HL-60 (cell line): ENCODE results near the gene PRAMEF5.
"Not testable (repeated sequence)": the region's sequence is repeated elsewhere in the genome, so short reads cannot be mapped to it uniquely, and the experiment has no call there.

Experiments
- DNase-seq, 2 experiments: peaks; one replicate each; pipeline ENCODE4 v3.0.0-alpha.2; 2010 to 2020; ENCODE audit warnings: low read depth in 1 of 2, low spot score in 1 of 2
- H3K27ac ChIP-seq: fragments of 250-450 bp; sonication (Bioruptor Pico); replicated peaks from 2 replicates; pipeline ENCODE4 v1.5.1; 2020; ENCODE audit warnings: mild to moderate bottlenecking, moderate library complexity
- H3K27me3 ChIP-seq: fragments of 250-450 bp; sonication (Bioruptor Pico); 2 replicates; pipeline ENCODE4 v1.5.1; 2021; ENCODE audit warnings: mild to moderate bottlenecking, moderate library complexity; ENCODE audit not compliant: insufficient read depth, poor library complexity, severe bottlenecking
- H3K4me3 ChIP-seq: replicated peaks from 2 replicates; pipeline ENCODE4 v1.5.1; 2011; ENCODE audit warnings: mild to moderate bottlenecking, control low read depth, low read length; ENCODE audit not compliant: insufficient read depth

The PRAMEF5 gene

GRCh38 chr1:13277016-13277415 lies 23.0 kb downstream of the PRAMEF5 start:
- not testable (repeated sequence) for DNase-seq, H3K27ac ChIP-seq, H3K27me3 ChIP-seq, H3K4me3 ChIP-seq

GRCh38 chr1:13279617-13280016 lies 25.6 kb downstream of the PRAMEF5 start:
- H3K27ac ChIP-seq, H3K27me3 ChIP-seq, DNase-seq, H3K4me3 ChIP-seq: not testable (repeated sequence)

GRCh38 chr1:13285037-13285436 lies 31.0 kb downstream of the PRAMEF5 start, which contains the start of gene PRAMEF8:
TSS of gene PRAMEF8 (minus strand) at chr1:13285137. CDS start at chr1:13284091, 1,046 bp downstream.
- not testable (repeated sequence) for DNase-seq, H3K27me3 ChIP-seq

DNA sequence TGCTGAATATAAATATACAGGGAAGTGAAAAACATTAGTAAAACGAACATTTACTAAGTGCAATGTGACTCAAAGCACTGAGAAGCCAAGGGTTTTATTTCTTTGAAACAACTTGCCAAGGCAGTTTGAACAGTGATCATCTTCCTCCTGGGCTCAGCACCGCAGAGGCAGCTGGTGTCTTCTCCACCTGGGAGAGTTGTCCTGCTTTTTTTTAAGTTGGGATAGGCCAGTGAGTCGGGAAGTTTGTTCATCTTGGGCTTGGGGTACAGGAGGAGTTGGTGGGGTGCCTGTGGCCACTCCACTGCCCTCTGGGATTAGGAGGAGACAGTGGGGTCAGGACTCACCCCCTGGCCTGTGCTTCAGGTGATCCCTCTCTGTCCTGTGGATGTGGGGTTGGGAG lies 35.0 kb downstream of the PRAMEF5 start:
- not testable (repeated sequence) for H3K4me3 ChIP-seq, H3K27ac ChIP-seq, H3K27me3 ChIP-seq

More at GRCh38 chr1:13285037-13285436, 31.0 kb downstream of the PRAMEF5 start, which contains the start of gene PRAMEF8:
- H3K27ac ChIP-seq, H3K4me3 ChIP-seq: not testable (repeated sequence)

DNA sequence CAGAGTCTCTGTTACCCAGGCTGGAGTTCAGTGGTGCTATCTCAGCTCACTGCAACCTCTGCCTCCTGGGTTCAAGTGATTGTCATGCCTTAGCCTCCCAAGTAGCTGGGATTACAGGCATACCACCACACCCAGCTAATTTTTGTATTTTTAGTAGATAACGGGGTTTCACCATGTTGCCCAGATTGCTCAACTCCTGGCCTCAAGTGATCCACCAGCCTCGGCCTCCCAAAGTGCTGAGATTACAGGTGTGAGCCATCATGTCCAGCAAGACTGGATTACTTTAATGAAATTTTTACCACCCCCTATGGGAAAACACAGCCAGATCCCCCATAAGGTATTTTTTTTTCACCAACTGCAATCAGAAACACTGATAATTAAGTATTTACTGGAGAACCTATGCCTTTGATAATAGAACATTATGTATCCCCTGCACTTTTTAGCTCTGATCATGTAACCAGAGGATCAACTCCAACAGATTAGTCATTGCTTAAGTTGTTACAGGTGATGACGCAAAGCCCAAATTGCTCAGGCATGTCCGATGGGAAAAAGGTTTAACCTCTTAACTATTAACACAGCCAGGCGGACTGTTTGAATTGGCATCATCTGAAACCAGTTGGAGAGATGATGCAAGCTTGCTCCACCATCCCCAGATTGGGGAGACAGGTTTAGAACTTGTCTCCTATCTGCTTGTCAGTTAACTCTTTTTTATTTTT lies 43.4 kb downstream of the PRAMEF5 start:
- not testable (repeated sequence) for H3K4me3 ChIP-seq, H3K27me3 ChIP-seq, H3K27ac ChIP-seq, DNase-seq

More for the DNA sequence above, 35.0 kb downstream of the PRAMEF5 start:
- not testable (repeated sequence) for DNase-seq

GRCh38 chr1:13298699-13299098 lies 44.7 kb downstream of the PRAMEF5 start:
- H3K27ac ChIP-seq, DNase-seq, H3K4me3 ChIP-seq, H3K27me3 ChIP-seq: not testable (repeated sequence)

- H3K27ac ChIP-seq, DNase-seq, H3K27me3 ChIP-seq, H3K4me3 ChIP-seq: not testable (repeated sequence)
Observed at GRCh38 chr1:13302197-13302596, 48.2 kb downstream of the PRAMEF5 start.

GRCh38 chr1:13303239-13303638 lies 49.2 kb downstream of the PRAMEF5 start, which contains the start of gene PRAMEF33:
TSS of gene PRAMEF33 (plus strand) at chr1:13303539. CDS start at chr1:13305955, 2,416 bp downstream.
- H3K27me3 ChIP-seq, H3K4me3 ChIP-seq, H3K27ac ChIP-seq, DNase-seq: not testable (repeated sequence)
